Endothelial cell of umbilical vein (primary cell): ENCODE results near the gene PRR14. TPM values are rescaled to one million over a fixed set of nuclear protein-coding genes. Genes with fewer than 3 reads are reported as not detected.

Source experiments
- BruUV-seq: library from RNA; stranded (reverse); fragments of 400-500 nt; replicated peaks from 2 replicates; lab custom pipeline; 2021; lab: Mats Ljungman, UMichigan
- CTCF ChIA-PET: fragments of 300-600, 350-600 bp; sonication (Branson Sonifier 250); formaldehyde crosslinking; loops from one replicate; lab custom pipeline; 2021; ENCODE audit warnings: antibody characterized with exemption, inconsistent platforms; lab: Charles Lee
- POLR2A ChIA-PET: fragments of 300-600, 350-600 bp; sonication (Branson Sonifier 250); formaldehyde crosslinking; loops from one replicate; lab custom pipeline; 2021; ENCODE audit warnings: antibody characterized with exemption, inconsistent platforms; lab: Charles Lee
- DNase-seq: peaks from one replicate; pipeline ENCODE4 v3.0.0-alpha.2; 2011; ENCODE audit warnings: low read depth, low spot score
- FAIRE-seq: peaks from 2 replicates; lab custom pipeline; 2011; peaks lifted over from hg19 to GRCh38; lab: Jason Lieb, UNC
- H2AFZ ChIP-seq: 2 replicates; pipeline ENCODE4 v1.6.0; 2012; ENCODE audit warnings: low read depth, low read length, control low read depth, inconsistent platforms
- H3K27ac ChIP-seq: 2 replicates; pipeline ENCODE4 v1.5.1; 2011; ENCODE audit warnings: low read depth, mild to moderate bottlenecking, control low read depth, low read length, moderate library complexity; ENCODE audit not compliant: insufficient read depth
- H3K27me3 ChIP-seq, 2 experiments: 2 replicates each; pipeline versions ENCODE4 v1.6.0 to v1.6.1; 2011; ENCODE audit warnings: low read length in 2 of 2, mixed read lengths in 1 of 2; ENCODE audit not compliant: control insufficient read depth in 2 of 2, insufficient read depth in 2 of 2
- H3K36me3 ChIP-seq, 2 experiments: 2 replicates in 1 of 2; 3 replicates in 1 of 2; pipeline ENCODE4 v1.5.1; 2011; ENCODE audit warnings: low read length in 2 of 2, mild to moderate bottlenecking in 1 of 2, moderate library complexity in 1 of 2; ENCODE audit not compliant: control insufficient read depth in 2 of 2, insufficient read depth in 2 of 2; ENCODE audit errors: extremely low read depth in 1 of 2
- H3K4me1 ChIP-seq: 3 replicates; pipeline ENCODE4 v1.5.1; 2011; ENCODE audit warnings: mild to moderate bottlenecking, low read length; ENCODE audit not compliant: control insufficient read depth, insufficient read depth; ENCODE audit errors: extremely low read depth
- H3K4me2 ChIP-seq: 2 replicates; pipeline ENCODE4 v1.6.1; 2011; ENCODE audit warnings: low read length, control low read depth, mixed read lengths; ENCODE audit not compliant: insufficient read depth
- H3K4me3 ChIP-seq, 3 experiments: fragments of 200-600 bp in 1 of 3; sonication (generic), shearing (Covaris generic) in 1 of 3; replicated peaks in 1 of 3; 2 replicates each; pipeline ENCODE4 v1.5.1; 2011 to 2016; ENCODE audit warnings: control low read depth in 3 of 3, low read length in 3 of 3, mild to moderate bottlenecking in 2 of 3, inconsistent platforms in 1 of 3, low read depth in 1 of 3, moderate library complexity in 1 of 3; ENCODE audit not compliant: insufficient read depth in 1 of 3
- H3K79me2 ChIP-seq: 2 replicates; pipeline ENCODE4 v1.6.0; 2012; ENCODE audit warnings: low read length, inconsistent platforms; ENCODE audit not compliant: control insufficient read depth, insufficient read depth
- H3K9ac ChIP-seq: replicated peaks from 2 replicates; pipeline ENCODE3; 2011; ENCODE audit warnings: low read length, control low read depth; ENCODE audit not compliant: insufficient read depth; ENCODE audit errors: extremely low read depth
- H3K9me1 ChIP-seq: replicated peaks from 3 replicates; pipeline ENCODE4 v1.6.0; 2011; ENCODE audit warnings: mild to moderate bottlenecking, low read length; ENCODE audit not compliant: control insufficient read depth, insufficient read depth; ENCODE audit errors: extremely low read depth
- H3K9me3 ChIP-seq: replicated peaks from 2 replicates; pipeline ENCODE4 v1.5.1; 2012; ENCODE audit warnings: low read length, inconsistent platforms; ENCODE audit not compliant: control insufficient read depth, insufficient read depth
- H4K20me1 ChIP-seq: replicated peaks from 2 replicates; pipeline ENCODE3; 2011; ENCODE audit warnings: mild to moderate bottlenecking, low read length; ENCODE audit not compliant: control insufficient read depth, insufficient read depth; ENCODE audit errors: extremely low read depth
- FOS ChIP-seq: IDR thresholded peaks from 2 replicates; pipeline ENCODE4 v1.6.1; 2011; ENCODE audit warnings: mild to moderate bottlenecking, low read length, moderate library complexity, borderline replicate concordance; ENCODE audit not compliant: insufficient read depth
- GATA2 ChIP-seq: IDR thresholded peaks from 2 replicates; pipeline ENCODE4 v1.7.0; 2011; ENCODE audit warnings: low read depth, mild to moderate bottlenecking, moderate library complexity, mixed read lengths, low read length; ENCODE audit not compliant: insufficient read length, insufficient read depth
- POLR2A ChIP-seq: IDR thresholded peaks from 2 replicates; pipeline ENCODE4 v1.6.1; 2012; ENCODE audit warnings: low read depth, mild to moderate bottlenecking, control low read depth, low read length
- dilution Hi-C: fragments of 300-500 bp; cut with MboI; formaldehyde crosslinking; loops from one replicate; pipeline ENCODE4 v1.15.0; 2019; ENCODE audit warnings: low sequenced_read_pairs; ENCODE audit not compliant: extremely low pct_ligation_motif_present
- intact Hi-C: fragments of 100-400 bp; cut with micrococcal nuclease; formaldehyde crosslinking; loops from one replicate; pipeline ENCODE4 v1.10.0; 2022
- polyA plus RNA-seq, 4 experiments: library from polyadenylated mRNA; depleted of rRNA in 3 of 4; stranded (reverse) in 3 of 4; unstranded in 1 of 4; fragments of >200 nt; gene quantifications; 2 replicates each; pipeline versions ENCODE4 v1.2.1 to v1.2.3, GENCODE V29; 2011 to 2012; ENCODE audit warnings: missing spikeins in 1 of 4
- total RNA-seq: library from RNA; stranded (reverse); gene quantifications from 2 replicates; pipeline ENCODE4 v1.2.3, GENCODE V29; 2021
- TF ChIP-seq, protein P1 (sequence below), 2 donors: IDR thresholded peaks; 1 replicate in 1 of 2; 2 replicates in 1 of 2; pipeline ENCODE4 v1.5.1; 2011; ENCODE audit warnings: low read length in 2 of 2, mild to moderate bottlenecking in 2 of 2, moderate library complexity in 2 of 2, control low read depth in 1 of 2, inconsistent platforms in 1 of 2, low read depth in 1 of 2; ENCODE audit not compliant: insufficient read depth in 1 of 2; ENCODE audit errors: extremely low read depth in 1 of 2

PRR14 gene
- total and polyA plus RNA-seq, 2 donors (not counting 3 experiments of a cell fraction or from before 2014, with no cell fraction given) = 17.0 to 70.0 TPM

DNA sequence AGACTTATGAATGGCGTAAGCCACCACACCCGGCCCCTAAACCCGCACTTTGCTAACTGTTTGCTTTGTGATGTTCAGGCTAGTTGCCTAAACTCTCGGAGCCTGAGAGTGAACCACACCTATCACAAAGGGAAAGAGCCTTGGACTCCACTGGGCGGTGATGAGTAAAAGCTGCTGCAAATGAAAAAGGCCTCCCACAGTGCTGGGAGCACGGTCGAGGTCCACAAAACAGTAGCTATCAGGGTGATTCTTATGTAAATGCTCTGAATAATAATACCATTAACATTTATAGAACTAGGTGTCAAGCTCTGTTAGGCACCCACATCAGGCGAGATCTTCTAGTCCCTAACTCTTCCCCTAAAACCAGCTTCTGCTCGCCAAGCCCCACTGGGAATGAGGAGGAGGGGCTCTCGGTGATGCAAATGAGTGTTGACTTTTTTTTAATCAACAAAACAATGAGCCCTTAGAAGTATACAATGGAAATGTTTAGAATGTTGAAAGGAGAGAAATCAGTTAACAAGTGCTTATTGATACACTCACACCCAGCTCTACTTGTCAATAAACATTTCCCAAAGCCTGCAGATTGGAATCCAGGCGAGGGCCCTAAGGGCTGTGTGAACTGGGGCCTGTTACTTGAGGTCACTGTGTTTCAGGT is 27.3 kb downstream of the PRR14 start:
- POLR2A ChIA-PET = interaction anchor here (0.6 kb wide), 1 partner anchor 152 kb away, joined by 10 read pairs; no protein-coding TSS in a partner anchor
- no peak overlapping the region for H2AFZ ChIP-seq
- no peak overlapping the region for H3K4me3 ChIP-seq
- no peak for TF ChIP-seq FOS
- no peak for TF ChIP-seq POLR2A
- TF ChIP-seq, protein P1, sequence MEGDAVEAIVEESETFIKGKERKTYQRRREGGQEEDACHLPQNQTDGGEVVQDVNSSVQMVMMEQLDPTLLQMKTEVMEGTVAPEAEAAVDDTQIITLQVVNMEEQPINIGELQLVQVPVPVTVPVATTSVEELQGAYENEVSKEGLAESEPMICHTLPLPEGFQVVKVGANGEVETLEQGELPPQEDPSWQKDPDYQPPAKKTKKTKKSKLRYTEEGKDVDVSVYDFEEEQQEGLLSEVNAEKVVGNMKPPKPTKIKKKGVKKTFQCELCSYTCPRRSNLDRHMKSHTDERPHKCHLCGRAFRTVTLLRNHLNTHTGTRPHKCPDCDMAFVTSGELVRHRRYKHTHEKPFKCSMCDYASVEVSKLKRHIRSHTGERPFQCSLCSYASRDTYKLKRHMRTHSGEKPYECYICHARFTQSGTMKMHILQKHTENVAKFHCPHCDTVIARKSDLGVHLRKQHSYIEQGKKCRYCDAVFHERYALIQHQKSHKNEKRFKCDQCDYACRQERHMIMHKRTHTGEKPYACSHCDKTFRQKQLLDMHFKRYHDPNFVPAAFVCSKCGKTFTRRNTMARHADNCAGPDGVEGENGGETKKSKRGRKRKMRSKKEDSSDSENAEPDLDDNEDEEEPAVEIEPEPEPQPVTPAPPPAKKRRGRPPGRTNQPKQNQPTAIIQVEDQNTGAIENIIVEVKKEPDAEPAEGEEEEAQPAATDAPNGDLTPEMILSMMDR (IDR thresholded peaks at IDR 0.05; ENCODE audit: extremely low read depth in 1 of 2, insufficient read depth in 1 of 2, low read depth in 1 of 2, low read length in 2 of 2) = no peak
- H3K9me3 ChIP-seq = no peaks in the 10 kb centered on the region
- no peaks in the 10 kb centered on the region for H3K79me2 ChIP-seq
- H3K4me2 ChIP-seq = no peak overlapping the region
- no peaks in the 10 kb centered on the region for H3K27me3 ChIP-seq
- H3K4me1 ChIP-seq = no peaks in the 10 kb centered on the region
- H3K9ac ChIP-seq = no peak overlapping the region
- dilution Hi-C loops (no loop called here), intact Hi-C loops (no loop called here)
- H3K36me3 ChIP-seq = no peaks in the 10 kb centered on the region
- no peaks in the 10 kb centered on the region for H3K9me1 ChIP-seq
- H3K27ac ChIP-seq = no peak overlapping the region
- BruUV-seq = no TSS peak
- CTCF ChIA-PET = interaction anchor here (1.0 to 2.6 kb wide), 3 partner anchors 11 to 16 kb away, joined by 3 to 10 read pairs (median 3); no protein-coding TSS in a partner anchor
- DNase-seq (no peak), FAIRE-seq (no peak)
- no peaks in the 10 kb centered on the region for H4K20me1 ChIP-seq

GRCh38 chr16:30678586-30678970 is 27.8 kb downstream of the PRR14 start:
- Histone ChIP-seq H2AFZ (no peak overlapping the region), H3K27ac (no peak overlapping the region), H3K4me2 (no peak overlapping the region), H3K36me3 (no peaks in the 10 kb centered on the region), H3K4me3 (no peak overlapping the region), H3K9me3 (no peaks in the 10 kb centered on the region), H3K27me3 (no peaks in the 10 kb centered on the region), H4K20me1 (no peaks in the 10 kb centered on the region), H3K9ac (no peak overlapping the region), H3K9me1 (no peaks in the 10 kb centered on the region), H3K4me1 (no peaks in the 10 kb centered on the region), H3K79me2 (no peaks in the 10 kb centered on the region)
- ChIA-PET CTCF (interaction anchor here (1.0 to 2.6 kb wide), 3 partner anchors 11 to 15 kb away, joined by 3 to 10 read pairs (median 3); no protein-coding TSS in a partner anchor), POLR2A (interaction anchor here (0.6 kb wide), 1 partner anchor 151 kb away, joined by 10 read pairs; no protein-coding TSS in a partner anchor)
- FAIRE-seq (no peak), DNase-seq (no peak)
- BruUV-seq = no TSS peak
- dilution Hi-C loops (no loop called here), intact Hi-C loops (no loop called here)
- TF ChIP-seq GATA2 = no peak
